ENCODE data around the gene CCPG1. TPM values are rescaled to one million over a fixed set of nuclear protein-coding genes. Genes with fewer than 3 reads are reported as not detected.
"Not testable (repeated sequence)": the region's sequence is repeated elsewhere in the genome, so short reads cannot be mapped to it uniquely, and the experiment has no call there.

The CCPG1 gene
- total RNA-seq (52.3 TPM), polyA plus RNA-seq (38.8 TPM)

- WGBS, result under 1% methylated on average over 70 of the region's 70 CpGs
- peak within 1 kb of the TSS; percentile 80 for H3K27ac ChIP-seq (ENCODE audit: low read depth)
- DNase-seq (ENCODE audit: extremely low spot score), result peak; percentile 70
- H3K4me3 ChIP-seq (ENCODE audit: low read depth, low read length), result peak within 1 kb of the TSS; percentile 84
- H3K4me1 ChIP-seq (ENCODE audit: insufficient read depth), result no peaks in the 10 kb centered on the region
- no peaks in the 10 kb centered on the region for H3K36me3 ChIP-seq (ENCODE audit: insufficient read depth)
These were observed at the start of gene CCPG1, which contains the start of gene PIERCE2 for GRCh38 chr15:55408012-55408928. TSS of gene CCPG1 (minus strand) at chr15:55408359. CDS start at chr15:55389424, 18,935 bp downstream. TSS of gene PIERCE2 (plus strand) at chr15:55408495. CDS start at chr15:55408769, 274 bp downstream.

- 92% methylated on average over 5 of the region's 5 CpGs for WGBS
- Histone ChIP-seq H3K36me3 (ENCODE audit: insufficient read depth) (no peaks in the 10 kb centered on the region), H3K27ac (ENCODE audit: low read depth) (no peak overlapping the region), H3K4me1 (ENCODE audit: insufficient read depth) (no peaks in the 10 kb centered on the region), H3K4me3 (ENCODE audit: low read depth, low read length) (no peak overlapping the region)
- DNase-seq (ENCODE audit: extremely low spot score), result no peak
These were observed 49.4 kb upstream of the CCPG1 start for GRCh38 chr15:55457401-55458022.

GRCh38 chr15:55447030-55447394, 38.9 kb upstream of the CCPG1 start:
- WGBS, result over 99% methylated on average over 19 of the region's 19 CpGs
- H3K4me3 ChIP-seq (ENCODE audit: low read depth, low read length); DNase-seq (ENCODE audit: extremely low spot score): not testable (repeated sequence)

GRCh38 chr15:55446379-55447029, 38.3 kb upstream of the CCPG1 start:
- not testable (repeated sequence) for DNase-seq (ENCODE audit: extremely low spot score); H3K4me1 ChIP-seq (ENCODE audit: insufficient read depth); H3K36me3 ChIP-seq (ENCODE audit: insufficient read depth); H3K4me3 ChIP-seq (ENCODE audit: low read depth, low read length); H3K27ac ChIP-seq (ENCODE audit: low read depth)
- over 99% methylated on average over 41 of the region's 41 CpGs for WGBS

More at GRCh38 chr15:55447030-55447394, 38.9 kb upstream of the CCPG1 start:
- not testable (repeated sequence) for H3K36me3 ChIP-seq (ENCODE audit: insufficient read depth); H3K4me1 ChIP-seq (ENCODE audit: insufficient read depth); H3K27ac ChIP-seq (ENCODE audit: low read depth)

- not testable (repeated sequence) for DNase-seq (ENCODE audit: extremely low spot score); H3K4me3 ChIP-seq (ENCODE audit: low read depth, low read length); H3K27ac ChIP-seq (ENCODE audit: low read depth); H3K4me1 ChIP-seq (ENCODE audit: insufficient read depth); H3K36me3 ChIP-seq (ENCODE audit: insufficient read depth)
- WGBS, result 93% methylated on average over 27 of the region's 27 CpGs
These were observed 37.8 kb upstream of the CCPG1 start for GRCh38 chr15:55445936-55446335.

- 93% methylated on average over 15 of the region's 15 CpGs for WGBS
- not testable (repeated sequence) for DNase-seq (ENCODE audit: extremely low spot score); H3K36me3 ChIP-seq (ENCODE audit: insufficient read depth); H3K4me3 ChIP-seq (ENCODE audit: low read depth, low read length); H3K27ac ChIP-seq (ENCODE audit: low read depth); H3K4me1 ChIP-seq (ENCODE audit: insufficient read depth)
These were observed 35.0 kb upstream of the CCPG1 start for GRCh38 chr15:55443141-55443540.

- Histone ChIP-seq H3K4me1 (ENCODE audit: insufficient read depth) (no peaks in the 10 kb centered on the region), H3K27ac (ENCODE audit: low read depth) (no peak overlapping the region), H3K4me3 (ENCODE audit: low read depth, low read length) (no peak overlapping the region), H3K36me3 (ENCODE audit: insufficient read depth) (no peaks in the 10 kb centered on the region)
- 37% methylated on average over 6 of the region's 6 CpGs for WGBS
- DNase-seq (ENCODE audit: extremely low spot score), result no peak
These were observed 27.0 kb upstream of the CCPG1 start for GRCh38 chr15:55434989-55435825.

GRCh38 chr15:55422089-55422488, 13.9 kb upstream of the CCPG1 start:
- no peak overlapping the region for H3K4me3 ChIP-seq (ENCODE audit: low read depth, low read length)

GRCh38 chr15:55420171-55420866, 12.2 kb upstream of the CCPG1 start:
- no peak for DNase-seq (ENCODE audit: extremely low spot score)
- Histone ChIP-seq H3K27ac (ENCODE audit: low read depth) (no peak overlapping the region), H3K4me1 (ENCODE audit: insufficient read depth) (no peaks in the 10 kb centered on the region), H3K4me3 (ENCODE audit: low read depth, low read length) (no peak overlapping the region), H3K36me3 (ENCODE audit: insufficient read depth) (peaks cover 3% of the 10 kb centered on the region)

More at GRCh38 chr15:55422089-55422488, 13.9 kb upstream of the CCPG1 start:
- H3K4me1 ChIP-seq (ENCODE audit: insufficient read depth), result no peaks in the 10 kb centered on the region
- DNase-seq (ENCODE audit: extremely low spot score), result no peak
- H3K36me3 ChIP-seq (ENCODE audit: insufficient read depth), result peaks cover 3% of the 10 kb centered on the region
- no peak overlapping the region for H3K27ac ChIP-seq (ENCODE audit: low read depth)
- 0% methylated on average over 1 of the region's 1 CpG for WGBS

GRCh38 chr15:55417678-55418077, 9.5 kb upstream of the CCPG1 start:
- H3K4me1 ChIP-seq (ENCODE audit: insufficient read depth); H3K36me3 ChIP-seq (ENCODE audit: insufficient read depth); H3K4me3 ChIP-seq (ENCODE audit: low read depth, low read length); H3K27ac ChIP-seq (ENCODE audit: low read depth); DNase-seq (ENCODE audit: extremely low spot score): not testable (repeated sequence)
- WGBS, result 63% methylated on average over 8 of the region's 8 CpGs

GRCh38 chr15:55408976-55409375, 817 bp upstream of the CCPG1 start:
- peak overlapping the region; percentile 84 for H3K4me3 ChIP-seq (ENCODE audit: low read depth, low read length)
- H3K36me3 ChIP-seq (ENCODE audit: insufficient read depth); H3K27ac ChIP-seq (ENCODE audit: low read depth); H3K4me1 ChIP-seq (ENCODE audit: insufficient read depth); DNase-seq (ENCODE audit: extremely low spot score): not testable (repeated sequence)
- 50% methylated on average over 14 of the region's 14 CpGs for WGBS

GRCh38 chr15:55407498-55408011, 604 bp downstream of the CCPG1 start:
- no peak for DNase-seq (ENCODE audit: extremely low spot score)

More at GRCh38 chr15:55407498-55408011, 604 bp downstream of the CCPG1 start:
- Histone ChIP-seq H3K27ac (ENCODE audit: low read depth) (peak overlapping the region; percentile 80), H3K4me3 (ENCODE audit: low read depth, low read length) (peak overlapping the region; percentile 84), H3K36me3 (ENCODE audit: insufficient read depth) (no peaks in the 10 kb centered on the region), H3K4me1 (ENCODE audit: insufficient read depth) (no peaks in the 10 kb centered on the region)
- under 1% methylated on average over 20 of the region's 20 CpGs for WGBS

Data from urinary bladder (tissue), 4 donors.